PC-3 (cell line): ENCODE results near the gene TMEM97. TPM values are rescaled to one million over a fixed set of nuclear protein-coding genes. Genes with fewer than 3 reads are reported as not detected.

Experiments used
- ATAC-seq: fragments of 200-7000 bp; cut with Tn5 transposase; 2 replicates; pipeline ENCODE4 v1.9.1; 2020; ENCODE audit warnings: mild to moderate bottlenecking, moderate library complexity
- BruUV-seq: library from RNA; stranded (reverse); fragments of 400-500 nt; replicated peaks from 2 replicates; lab custom pipeline; 2021; lab: Mats Ljungman, UMichigan
- CTCF ChIA-PET: fragments of 300-600 bp; sonication (Branson Sonifier 250); formaldehyde crosslinking; loops from one replicate; lab custom pipeline; 2022; ENCODE audit warnings: antibody characterized with exemption; lab: Charles Lee
- POLR2A ChIA-PET: fragments of 300-600 bp; sonication (Branson Sonifier 250); formaldehyde crosslinking; loops from one replicate; lab custom pipeline; 2022; ENCODE audit warnings: antibody characterized with exemption; ENCODE audit not compliant: unreplicated experiment; lab: Charles Lee
- DNase-seq: peaks from one replicate; pipeline ENCODE4 v3.0.0-alpha.2; 2015
- H2AFZ ChIP-seq: fragments of 300-600 bp; sonication (generic); 2 replicates; pipeline ENCODE4 v1.6.0; 2016; ENCODE audit warnings: antibody characterized with exemption, low read length
- H3F3A ChIP-seq: fragments of 300-600 bp; sonication (generic); one replicate; pipeline ENCODE4 v1.6.0; 2017; ENCODE audit warnings: antibody characterized with exemption, low read length, control low read depth, mild to moderate bottlenecking; ENCODE audit not compliant: unreplicated experiment
- H3K27ac ChIP-seq: fragments of 300-600 bp; sonication (generic); 2 replicates; pipeline ENCODE4 v1.5.1; 2016; ENCODE audit warnings: mild to moderate bottlenecking, low read length
- H3K27me3 ChIP-seq: fragments of 300-600 bp; sonication (generic); 2 replicates; pipeline ENCODE4 v1.6.1; 2016; ENCODE audit warnings: low read length, mixed read lengths
- H3K36me3 ChIP-seq: fragments of 300-600 bp; sonication (generic); 2 replicates; pipeline ENCODE4 v1.6.1; 2016; ENCODE audit warnings: low read depth, mixed run types, low read length, mixed read lengths
- H3K4me1 ChIP-seq: fragments of 300-600 bp; sonication (generic); 2 replicates; pipeline ENCODE4 v1.5.1; 2016; ENCODE audit warnings: low read length; ENCODE audit not compliant: insufficient read depth
- H3K4me2 ChIP-seq: fragments of 300-600 bp; sonication (generic); 2 replicates; pipeline ENCODE4 v1.6.0; 2016; ENCODE audit warnings: low read length
- H3K4me3 ChIP-seq: fragments of 300-600 bp; sonication (generic); 2 replicates; pipeline ENCODE4 v1.5.1; 2016; ENCODE audit warnings: mild to moderate bottlenecking, low read length, mixed read lengths
- H3K79me2 ChIP-seq: fragments of 300-600 bp; sonication (generic); 2 replicates; pipeline ENCODE4 v1.6.1; 2017; ENCODE audit warnings: low read length, mixed read lengths
- H3K9ac ChIP-seq: fragments of 300-600 bp; sonication (generic); 2 replicates; pipeline ENCODE4 v1.6.0; 2016; ENCODE audit warnings: mild to moderate bottlenecking, low read length
- H3K9me2 ChIP-seq: fragments of 300-600 bp; sonication (generic); replicated peaks from 2 replicates; pipeline ENCODE4 v1.6.1; 2016; ENCODE audit warnings: mixed run types, low read length, mixed read lengths
- H3K9me3 ChIP-seq: fragments of 300-600 bp; sonication (generic); 2 replicates; pipeline ENCODE4 v1.6.1; 2016; ENCODE audit warnings: low read length, mixed read lengths
- H4K20me1 ChIP-seq: fragments of 300-600 bp; sonication (generic); 2 replicates; pipeline ENCODE4 v1.6.1; 2016; ENCODE audit warnings: low read length, mixed read lengths
- CTCF ChIP-seq: fragments of 300-600 bp; sonication (generic); conservative IDR thresholded peaks from 2 replicates; pipeline ENCODE4 v1.5.1; 2017; ENCODE audit warnings: antibody characterized with exemption, low read depth, mild to moderate bottlenecking, low read length
- EZH2 ChIP-seq: fragments of 300-600 bp; sonication (generic); IDR thresholded peaks from one replicate; pipeline ENCODE4 v1.6.1; 2017; ENCODE audit warnings: antibody characterized with exemption, mild to moderate bottlenecking, low read length; ENCODE audit not compliant: unreplicated experiment
- EZH2phosphoT487 ChIP-seq: fragments of 300-600 bp; sonication (generic); IDR thresholded peaks from 2 replicates; pipeline ENCODE4 v1.6.1; 2018; ENCODE audit warnings: mild to moderate bottlenecking, antibody characterized with exemption, low read length, borderline replicate concordance
- intact Hi-C: fragments of 100-400 bp; cut with micrococcal nuclease; formaldehyde crosslinking; loops from 2 replicates; pipeline ENCODE4 v1.9.0; 2023
- total RNA-seq: library from RNA; depleted of rRNA; stranded (reverse); fragments of >200 nt; gene quantifications from 2 replicates; pipeline ENCODE4 v1.2.3, GENCODE V29; 2014

TMEM97 gene
- total RNA-seq, 1 experiment from 2014 or later: 40.5 TPM

DNA sequence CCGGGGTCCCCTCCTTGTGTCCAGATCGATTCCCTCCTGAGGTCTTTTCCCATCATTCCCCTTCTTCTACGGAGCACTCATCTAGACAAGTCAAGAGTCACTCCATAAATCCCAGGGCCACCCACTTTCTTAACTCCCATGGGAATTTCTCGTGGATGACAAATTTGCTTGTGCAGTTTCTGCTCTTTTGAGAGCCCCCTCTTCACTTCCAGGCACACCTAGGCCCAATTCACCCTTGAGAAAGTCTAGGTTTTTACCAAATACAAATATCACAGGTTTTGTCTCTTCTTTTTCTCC, 38.8 kb downstream of the TMEM97 start:
- TSS peak; percentile 66 for BruUV-seq
- peak overlapping the region; percentile 99 for H3K9ac ChIP-seq
- ChIA-PET POLR2A (interaction anchor here (1.1 to 1.2 kb wide), 2 partner anchors 22 to 27 kb away, joined by 3 to 12 read pairs; partner anchors contain the start of gene TNFAIP1), CTCF (interaction anchor here (1.2 kb wide), 1 partner anchor 22 kb away, joined by 6 read pairs; the partner anchor contains the start of gene TNFAIP1)
- peak overlapping the region; percentile 79 for H2AFZ ChIP-seq
- intact Hi-C loops: loop anchor here (1.0 kb wide), 2 partner anchors 11 to 23 kb away; partner anchors contain the start of genes IFT20 and TNFAIP1
- H3K4me1 ChIP-seq: peaks cover 10% of the 10 kb centered on the region; the same call in 1 of the 2 replicates
- peak overlapping the region; percentile 89 for H3K4me3 ChIP-seq
- peaks cover 26% of the 10 kb centered on the region for H3K36me3 ChIP-seq
- H3K27me3 ChIP-seq: no peaks in the 10 kb centered on the region
- peak overlapping the region; percentile 88 for H3K4me2 ChIP-seq
- no peaks in the 10 kb centered on the region for H3K9me2 ChIP-seq
- no peak for DNase-seq
- peaks cover 31% of the 10 kb centered on the region for H3K79me2 ChIP-seq
- TF ChIP-seq EZH2 (no peak), CTCF (no peak)
- peak overlapping the region; percentile 29; the same call in 1 of the 2 replicates for H3K27ac ChIP-seq
- H3K9me3 ChIP-seq: no peaks in the 10 kb centered on the region
- no peak for ATAC-seq
- H3F3A ChIP-seq: no peaks in the 10 kb centered on the region
- H4K20me1 ChIP-seq: no peaks in the 10 kb centered on the region

DNA sequence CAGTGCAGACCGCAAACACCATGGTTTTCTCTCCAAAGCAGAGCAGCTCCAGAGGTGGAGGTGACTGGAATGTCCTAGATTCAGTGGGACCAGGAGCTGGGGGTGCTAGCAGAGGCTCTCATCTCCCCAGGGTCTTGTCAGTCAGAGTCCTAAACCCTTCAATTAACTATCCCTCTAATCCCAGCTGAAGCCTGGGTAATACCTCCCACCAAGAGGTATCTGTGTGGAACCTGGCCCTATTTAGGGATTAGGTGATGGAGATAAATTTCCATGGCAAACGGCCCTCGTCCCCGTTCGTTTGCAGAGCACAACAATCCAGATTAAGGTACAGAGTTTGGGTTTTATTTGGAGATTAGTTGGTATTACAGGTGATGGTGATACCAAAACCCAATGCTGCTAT, 44.2 kb downstream of the TMEM97 start:
- no peaks in the 10 kb centered on the region for H3F3A ChIP-seq
- no peaks in the 10 kb centered on the region for H4K20me1 ChIP-seq
- no peak for DNase-seq
- no TSS peak for BruUV-seq
- no peaks in the 10 kb centered on the region for H3K9me2 ChIP-seq
- peaks cover 11% of the 10 kb centered on the region; the same call in 1 of the 2 replicates for H3K36me3 ChIP-seq
- TF ChIP-seq CTCF (no peak), EZH2 (no peak), EZH2phosphoT487 (no peak)
- no peak overlapping the region for H3K9ac ChIP-seq
- intact Hi-C loops: no loop called here
- H2AFZ ChIP-seq: no peak overlapping the region
- POLR2A ChIA-PET: no interaction called here
- no peak overlapping the region for H3K4me2 ChIP-seq
- no peak overlapping the region for H3K27ac ChIP-seq
- CTCF ChIA-PET: no interaction called here
- H3K4me1 ChIP-seq: peaks cover 4% of the 10 kb centered on the region; the same call in 1 of the 2 replicates
- peaks cover 7% of the 10 kb centered on the region for H3K79me2 ChIP-seq
- no peaks in the 10 kb centered on the region for H3K27me3 ChIP-seq
- no peak overlapping the region for H3K4me3 ChIP-seq
- H3K9me3 ChIP-seq: no peaks in the 10 kb centered on the region
- no peak for ATAC-seq

- no peak overlapping the region for H3K4me2 ChIP-seq
- no peak for TF ChIP-seq EZH2
- no peak for TF ChIP-seq CTCF
- TF ChIP-seq EZH2phosphoT487: no peak
- ChIA-PET CTCF (no interaction called here), POLR2A (no interaction called here)
- no peaks in the 10 kb centered on the region for H4K20me1 ChIP-seq
- H3K36me3 ChIP-seq: peaks cover 11% of the 10 kb centered on the region; the same call in 1 of the 2 replicates
- no peaks in the 10 kb centered on the region for H3K27me3 ChIP-seq
- no peak overlapping the region for H3K4me3 ChIP-seq
- no peaks in the 10 kb centered on the region for H3K79me2 ChIP-seq
- no peak overlapping the region for H3K9ac ChIP-seq
- no peaks in the 10 kb centered on the region for H3K4me1 ChIP-seq
- intact Hi-C loops: no loop called here
- DNase-seq: no peak
- H3K9me2 ChIP-seq: no peaks in the 10 kb centered on the region
- no peaks in the 10 kb centered on the region for H3K9me3 ChIP-seq
- no TSS peak for BruUV-seq
- ATAC-seq: no peak
- no peaks in the 10 kb centered on the region for H3F3A ChIP-seq
- H2AFZ ChIP-seq: no peak overlapping the region
- H3K27ac ChIP-seq: no peak overlapping the region
Measured at GRCh38 chr17:28363776-28364650, 45.0 kb downstream of the TMEM97 start.
